ENCODE data around the gene GCH1.

GCH1 gene

DNA sequence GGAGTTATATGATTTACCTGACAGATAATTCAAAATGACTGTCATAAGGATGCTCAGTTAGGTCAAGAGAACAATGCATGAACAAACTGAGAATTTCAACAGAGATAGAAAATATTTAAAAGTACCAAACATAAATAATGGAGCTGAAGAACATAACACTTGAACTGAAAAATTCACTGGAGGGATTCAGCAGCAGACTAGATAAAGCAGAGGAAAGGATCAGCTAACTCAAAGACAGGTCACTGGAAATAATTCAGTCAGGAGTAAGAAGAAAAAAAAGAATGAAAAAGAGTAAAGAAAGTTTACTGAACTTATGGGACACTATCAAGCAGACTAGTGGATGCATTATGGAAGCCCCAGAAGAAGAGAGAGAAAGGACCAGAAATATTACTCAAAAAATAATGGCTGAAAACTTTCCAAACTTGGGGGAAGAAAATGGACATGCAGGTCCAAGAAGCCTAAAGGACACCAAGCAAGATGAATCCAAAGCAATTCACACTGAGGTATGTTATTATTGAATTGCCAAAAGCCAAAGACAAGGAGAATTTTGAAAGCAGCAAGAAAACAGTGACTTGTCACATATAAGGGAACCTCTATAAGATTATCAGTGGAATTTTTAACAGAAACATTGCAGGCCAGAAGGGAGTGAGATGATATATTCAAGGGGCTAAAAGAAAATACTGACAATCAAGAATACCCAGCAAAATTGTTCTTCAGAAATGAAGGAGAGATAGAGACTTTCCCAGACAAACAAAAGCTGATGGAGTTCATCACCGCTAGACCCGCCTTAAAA is 78.7 kb downstream of the GCH1 start:
- TF ChIP-seq JUND (IDR thresholded peaks at IDR 0.05; ENCODE audit: low read depth): no peak
- in situ Hi-C loops (cut with HindIII; ENCODE audit: low pct_unique_long_range_greater_than_20kb, low sequenced_read_pairs): no loop called here
- DNase-seq (ENCODE audit: low read depth in 1 of 2, low spot score in 1 of 2): no peak

DNA sequence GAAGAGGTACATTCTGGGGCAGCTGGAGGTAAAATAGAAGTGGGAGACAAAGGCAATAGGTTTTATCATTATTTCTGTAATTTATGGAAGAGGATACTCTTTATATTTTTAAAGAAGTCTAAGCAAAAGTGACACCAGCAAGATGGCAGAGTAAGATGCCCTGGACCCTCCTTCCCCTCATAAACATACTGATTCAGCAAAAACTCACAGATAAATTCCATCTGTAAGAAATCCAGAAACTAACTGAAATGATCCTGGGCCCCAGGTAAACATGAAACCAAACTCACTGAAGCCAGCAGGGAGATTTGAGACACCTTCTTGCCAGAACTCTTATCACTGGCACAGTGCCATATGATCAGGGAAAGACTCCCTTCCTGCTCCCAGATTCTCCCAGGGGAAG is 79.9 kb downstream of the GCH1 start:
- no peak for TF ChIP-seq JUND (IDR thresholded peaks at IDR 0.05; ENCODE audit: low read depth)
- DNase-seq (ENCODE audit: low read depth in 1 of 2, low spot score in 1 of 2): no peak
- in situ Hi-C loops (cut with HindIII; ENCODE audit: low pct_unique_long_range_greater_than_20kb, low sequenced_read_pairs): no loop called here

DNA sequence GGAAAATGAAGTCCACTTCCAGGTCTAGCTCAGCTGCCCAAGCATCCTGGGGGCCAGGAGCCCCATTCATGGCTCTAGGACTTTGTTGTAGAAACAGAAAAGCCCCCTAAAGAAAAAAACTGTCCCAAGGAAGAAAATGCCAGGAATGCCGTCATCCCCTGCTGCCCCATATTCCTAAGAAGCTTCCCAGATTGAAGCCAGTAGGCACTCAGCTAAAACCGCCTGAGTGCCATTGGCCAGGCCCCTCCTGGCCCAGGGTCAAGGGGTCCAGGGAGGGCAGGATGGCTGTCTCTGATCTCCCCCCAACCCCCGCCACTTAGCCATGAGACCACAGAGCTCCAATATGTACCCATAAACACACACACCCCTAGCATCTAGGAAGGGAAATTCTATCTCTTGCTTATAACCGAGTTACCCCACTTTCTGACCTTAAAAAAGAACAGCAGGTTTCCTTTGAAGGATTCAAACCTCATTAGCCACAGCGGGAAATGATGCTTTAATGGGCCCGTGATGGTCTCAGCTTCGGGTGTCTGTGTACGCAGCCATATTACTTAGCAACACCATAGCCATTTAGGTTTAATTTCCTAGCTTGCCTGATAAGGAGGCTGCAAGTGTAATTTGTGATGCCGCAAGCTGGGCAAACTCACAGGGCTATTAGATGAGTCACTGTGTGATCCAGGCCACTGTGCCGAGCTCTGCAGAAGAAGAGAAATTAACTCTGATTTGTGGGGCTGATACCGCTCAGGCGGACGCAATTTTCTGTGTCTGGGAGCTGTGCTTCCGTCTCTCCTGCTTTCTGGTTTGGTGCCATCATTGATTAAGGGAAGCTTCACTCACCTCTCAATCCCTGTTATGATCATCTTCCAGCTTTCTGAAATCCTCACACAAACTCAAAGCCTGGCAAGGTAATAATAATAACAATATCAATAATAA is 84.2 kb downstream of the GCH1 start:
- no peak for DNase-seq (ENCODE audit: low read depth in 1 of 2, low spot score in 1 of 2)
- no peak for TF ChIP-seq JUND (IDR thresholded peaks at IDR 0.05; ENCODE audit: low read depth)
- in situ Hi-C loops (cut with HindIII; ENCODE audit: low pct_unique_long_range_greater_than_20kb, low sequenced_read_pairs): no loop called here

DNA sequence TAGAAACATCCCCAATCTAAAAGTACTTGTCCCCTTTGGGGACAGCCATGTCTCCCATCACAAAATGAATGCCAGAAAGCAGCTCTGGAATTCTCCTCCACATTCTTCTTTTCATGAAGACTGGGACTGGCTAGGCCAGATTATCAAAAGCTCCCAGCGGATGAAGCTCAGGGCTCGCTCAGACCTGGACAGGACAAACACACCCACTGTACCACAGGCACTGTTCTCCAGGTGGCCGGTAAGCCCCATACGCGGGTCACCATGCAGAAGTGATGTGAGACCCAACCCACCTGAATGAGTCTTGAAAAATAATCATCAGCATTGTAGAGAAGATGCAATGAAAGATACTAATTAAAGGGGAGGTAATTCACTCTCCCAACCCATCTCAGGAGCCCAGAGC is 85.1 kb downstream of the GCH1 start:
- no peak for DNase-seq (ENCODE audit: low read depth in 1 of 2, low spot score in 1 of 2)
- no peak for TF ChIP-seq JUND (IDR thresholded peaks at IDR 0.05; ENCODE audit: low read depth)
- in situ Hi-C loops (cut with HindIII; ENCODE audit: low pct_unique_long_range_greater_than_20kb, low sequenced_read_pairs): no loop called here

DNA sequence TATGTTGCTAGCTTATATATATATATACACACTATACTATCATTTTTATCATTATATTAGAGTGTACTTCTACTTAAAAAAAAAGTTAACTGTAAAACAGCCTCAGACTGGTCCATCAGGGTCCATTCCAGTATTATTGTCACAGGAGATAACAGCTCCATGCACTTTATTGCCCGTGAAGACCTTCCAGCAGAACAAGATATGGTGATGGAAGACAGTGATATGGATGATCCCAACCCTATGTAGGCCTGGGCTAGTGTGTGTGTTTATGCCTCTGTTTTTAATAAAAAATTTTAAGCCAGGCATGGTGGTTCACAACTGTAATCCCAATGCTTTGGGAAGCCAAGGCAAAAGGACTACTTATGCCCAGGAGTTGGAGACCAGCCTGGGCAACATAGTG is 86.2 kb downstream of the GCH1 start:
- in situ Hi-C loops (cut with HindIII; ENCODE audit: low pct_unique_long_range_greater_than_20kb, low sequenced_read_pairs): no loop called here
- no peak for TF ChIP-seq JUND (IDR thresholded peaks at IDR 0.05; ENCODE audit: low read depth)
- DNase-seq (ENCODE audit: low read depth in 1 of 2, low spot score in 1 of 2): no peak

DNA sequence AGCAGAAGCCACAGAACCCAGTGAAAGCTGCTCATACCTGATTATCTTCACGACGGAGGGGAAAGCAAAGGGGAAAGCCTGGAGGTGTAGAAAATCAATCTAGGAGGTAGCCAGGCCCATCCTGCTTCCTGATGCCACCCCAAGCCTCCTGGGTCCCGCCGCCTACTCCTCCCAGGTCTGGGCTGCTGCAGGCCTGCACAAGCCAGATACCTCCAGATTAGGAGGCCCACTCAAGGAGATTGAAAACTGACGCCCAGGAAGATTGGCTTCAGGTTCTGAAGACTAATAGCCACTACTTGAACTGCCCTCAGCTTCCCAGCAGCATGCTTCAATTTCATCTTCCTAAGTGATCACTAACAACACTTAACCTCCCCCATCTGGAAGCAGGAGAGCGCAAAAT is 87.1 kb downstream of the GCH1 start:
- in situ Hi-C loops (cut with HindIII; ENCODE audit: low pct_unique_long_range_greater_than_20kb, low sequenced_read_pairs): no loop called here
- TF ChIP-seq JUND (IDR thresholded peaks at IDR 0.05; ENCODE audit: low read depth): no peak
- DNase-seq (ENCODE audit: low read depth in 1 of 2, low spot score in 1 of 2): no peak

DNA sequence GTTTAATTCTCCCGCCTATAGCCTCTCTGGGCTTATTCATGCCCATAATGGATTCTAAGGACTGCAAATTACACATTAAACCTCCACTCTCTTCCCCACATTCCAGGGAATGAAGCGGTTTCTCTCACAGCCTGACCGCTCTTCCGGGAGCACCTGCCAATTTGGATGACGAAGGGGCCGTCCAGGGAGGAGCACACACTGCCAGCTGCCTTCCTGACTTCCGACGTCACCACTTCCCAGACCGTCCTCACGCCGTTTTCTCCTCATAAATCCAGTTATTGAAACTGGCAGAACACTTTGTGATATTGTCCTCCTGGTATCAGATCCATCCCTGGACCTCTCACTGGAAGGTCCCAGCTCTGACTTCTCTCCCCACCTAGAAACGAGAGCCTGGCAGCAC is 87.6 kb downstream of the GCH1 start:
- TF ChIP-seq JUND (IDR thresholded peaks at IDR 0.05; ENCODE audit: low read depth): no peak
- no peak for DNase-seq (ENCODE audit: low read depth in 1 of 2, low spot score in 1 of 2)
- in situ Hi-C loops (cut with HindIII; ENCODE audit: low pct_unique_long_range_greater_than_20kb, low sequenced_read_pairs): no loop called here

DNA sequence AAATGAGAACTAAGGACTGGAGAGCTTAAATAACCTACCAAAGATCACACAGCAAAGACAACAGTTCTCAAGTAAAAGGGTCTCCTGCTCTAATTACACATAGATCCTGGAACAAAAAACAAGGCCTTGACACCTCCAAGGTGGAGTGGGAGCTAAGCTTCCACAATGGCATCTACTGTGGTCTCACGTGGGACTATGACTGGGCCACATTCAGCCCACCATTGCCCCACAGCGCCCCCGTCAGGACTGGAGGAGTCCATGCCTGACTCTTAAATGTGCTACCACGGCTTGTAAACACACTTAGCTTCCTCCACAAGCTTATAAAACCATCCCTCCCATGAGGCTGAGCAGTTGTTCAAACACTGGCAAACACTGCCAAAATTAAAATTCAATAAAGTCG is 88.5 kb downstream of the GCH1 start:
- TF ChIP-seq JUND (IDR thresholded peaks at IDR 0.05; ENCODE audit: low read depth): no peak
- peak in 1 of 2 experiments; percentile 42 for DNase-seq (ENCODE audit: low read depth in 1 of 2, low spot score in 1 of 2)
- in situ Hi-C loops (cut with HindIII; ENCODE audit: low pct_unique_long_range_greater_than_20kb, low sequenced_read_pairs): no loop called here

DNA sequence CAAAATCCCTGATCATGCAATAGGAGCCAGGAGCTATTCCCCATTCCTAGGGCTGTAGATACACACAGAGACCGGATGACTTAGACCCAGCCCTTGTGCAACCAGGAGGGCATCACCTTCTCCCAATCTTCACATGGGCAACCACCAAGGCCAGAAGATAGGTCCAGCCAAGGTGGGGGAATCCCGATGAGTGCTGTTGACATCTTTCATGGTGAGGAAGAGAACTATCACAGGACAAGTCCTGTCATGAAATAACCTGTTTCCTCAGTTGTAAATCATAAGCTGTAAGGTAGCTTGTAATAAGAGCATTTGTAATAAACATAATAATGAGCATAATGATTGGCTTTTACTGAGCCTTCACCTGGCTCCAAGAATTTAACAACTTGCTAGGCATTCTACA is 89.5 kb downstream of the GCH1 start:
- in situ Hi-C loops (cut with HindIII; ENCODE audit: low pct_unique_long_range_greater_than_20kb, low sequenced_read_pairs): no loop called here
- TF ChIP-seq JUND (IDR thresholded peaks at IDR 0.05; ENCODE audit: low read depth): no peak
- no peak for DNase-seq (ENCODE audit: low read depth in 1 of 2, low spot score in 1 of 2)

DNA sequence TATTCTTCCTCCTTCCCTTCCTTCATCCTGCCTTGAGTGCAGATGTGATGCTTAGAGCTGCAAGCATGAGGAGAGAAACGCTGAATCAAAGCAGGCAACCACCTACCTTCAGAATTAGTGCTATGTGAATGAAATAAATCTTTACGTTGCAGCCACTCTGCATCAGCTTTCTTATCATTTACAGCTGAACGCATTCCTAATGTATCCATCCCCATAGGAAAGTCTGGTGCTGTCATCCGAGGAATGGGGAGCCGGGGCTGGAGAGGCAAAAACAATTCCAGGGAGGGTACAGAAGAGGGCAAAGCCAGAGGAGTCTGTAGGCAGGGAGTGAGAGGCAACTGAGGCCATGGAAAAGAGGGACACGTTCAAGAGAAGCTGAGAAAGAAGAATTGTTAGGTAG is 90.0 kb downstream of the GCH1 start:
- no peak for TF ChIP-seq JUND (IDR thresholded peaks at IDR 0.05; ENCODE audit: low read depth)
- in situ Hi-C loops (cut with HindIII; ENCODE audit: low pct_unique_long_range_greater_than_20kb, low sequenced_read_pairs): no loop called here
- DNase-seq (ENCODE audit: low read depth in 1 of 2, low spot score in 1 of 2): no peak

DNA sequence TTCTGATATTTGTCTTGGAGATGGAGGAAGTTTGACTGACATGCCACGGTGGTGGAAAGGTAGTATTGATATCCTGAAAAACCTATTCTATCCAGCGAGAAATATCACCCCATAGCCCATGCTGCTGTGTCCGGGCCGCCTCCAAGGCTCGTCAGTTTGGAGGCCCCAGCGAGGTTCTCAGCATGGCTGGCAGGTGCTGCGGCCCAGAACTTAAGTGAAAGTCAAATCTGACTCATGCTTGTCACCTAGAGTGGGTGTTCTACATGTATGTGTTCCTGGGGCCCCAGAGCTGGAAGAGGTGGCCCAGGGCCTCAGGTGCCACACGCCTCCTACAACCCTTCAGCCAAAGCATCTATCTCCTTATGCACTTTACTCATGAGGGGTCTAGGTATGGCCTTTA is 92.9 kb downstream of the GCH1 start:
- in situ Hi-C loops (cut with HindIII; ENCODE audit: low pct_unique_long_range_greater_than_20kb, low sequenced_read_pairs): no loop called here
- DNase-seq (ENCODE audit: low read depth in 1 of 2, low spot score in 1 of 2): no peak
- TF ChIP-seq JUND (IDR thresholded peaks at IDR 0.05; ENCODE audit: low read depth): no peak

DNA sequence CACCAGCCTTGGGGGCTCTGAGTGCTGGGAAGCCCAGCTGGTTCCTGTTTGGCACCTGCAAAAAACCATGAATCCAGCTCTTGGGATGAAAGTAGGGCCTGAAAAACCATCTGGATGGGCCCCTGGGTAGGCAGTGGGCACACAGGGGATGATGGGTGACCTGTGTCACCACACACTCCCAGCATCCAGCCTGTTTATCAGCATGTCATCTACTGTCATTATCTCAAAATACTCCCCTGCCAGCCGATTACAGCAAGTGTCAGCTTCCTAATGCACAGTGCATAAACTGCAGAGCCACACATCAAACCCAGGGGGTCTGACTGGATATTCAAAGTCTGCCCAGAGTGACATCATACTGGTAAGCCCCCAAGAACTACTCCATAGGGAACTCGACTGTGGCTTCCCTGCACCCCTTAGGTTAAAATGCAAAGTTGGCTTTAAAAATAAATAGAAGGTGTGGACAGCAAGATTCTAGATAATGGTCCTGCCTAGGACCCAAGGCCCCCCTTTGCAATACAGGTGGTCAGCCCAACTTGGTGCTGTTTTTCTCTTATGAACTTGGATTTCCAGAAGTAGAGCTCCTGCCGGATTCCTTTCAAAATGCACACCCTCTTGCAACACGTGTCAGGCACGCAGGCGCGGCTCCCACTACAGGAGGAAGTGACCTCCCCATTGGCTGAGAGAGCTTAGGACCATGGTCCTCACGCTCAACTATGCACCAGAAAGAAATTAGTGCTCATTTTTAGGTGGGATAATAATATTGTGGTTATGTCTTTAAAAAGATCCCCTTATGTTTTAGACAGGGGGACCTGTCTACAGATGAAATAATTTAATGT is 94.1 kb downstream of the GCH1 start:
- in situ Hi-C loops (cut with HindIII; ENCODE audit: low pct_unique_long_range_greater_than_20kb, low sequenced_read_pairs): no loop called here
- TF ChIP-seq JUND (IDR thresholded peaks at IDR 0.05; ENCODE audit: low read depth): no peak
- no peak for DNase-seq (ENCODE audit: low read depth in 1 of 2, low spot score in 1 of 2)

Measured in T47D (cell line).